H9 (cell line): Measurements from ENCODE around the gene MYH2. TPM values are rescaled to one million over a fixed set of nuclear protein-coding genes. Genes with fewer than 3 reads are reported as not detected.

Experiments used
- DNase-seq: peaks from one replicate; pipeline ENCODE4 v3.0.0-alpha.2; 2017
- H2AFZ ChIP-seq: one replicate; pipeline ENCODE4 v1.6.1; 2013; ENCODE audit warnings: mild to moderate bottlenecking, low read length, control low read depth, moderate library complexity
- H2AK5ac ChIP-seq: 2 replicates; pipeline ENCODE4 v1.6.1; 2013; ENCODE audit warnings: low read length, control low read depth, mixed read lengths; ENCODE audit not compliant: insufficient read length
- H2BK120ac ChIP-seq: one replicate; pipeline ENCODE4 v1.6.1; 2013; ENCODE audit warnings: low read depth, mild to moderate bottlenecking, low read length, control low read depth, inconsistent platforms; ENCODE audit not compliant: poor library complexity, severe bottlenecking
- H2BK12ac ChIP-seq: 2 replicates; pipeline ENCODE4 v1.6.1; 2013; ENCODE audit warnings: low read length, control low read depth, mixed read lengths, low read depth; ENCODE audit not compliant: insufficient read length
- H2BK15ac ChIP-seq: 2 replicates; pipeline ENCODE4 v1.6.1; 2013; ENCODE audit warnings: low read depth, low read length, control low read depth
- H2BK20ac ChIP-seq: one replicate; pipeline ENCODE4 v1.6.1; 2013; ENCODE audit warnings: low read depth, mild to moderate bottlenecking, low read length, control low read depth, inconsistent platforms; ENCODE audit not compliant: poor library complexity, severe bottlenecking
- H2BK5ac ChIP-seq: 2 replicates; pipeline ENCODE4 v1.6.1; 2013; ENCODE audit warnings: low read length, control low read depth, mixed read lengths; ENCODE audit not compliant: insufficient read length
- H3K14ac ChIP-seq: 2 replicates; pipeline ENCODE4 v1.6.1; 2013; ENCODE audit warnings: low read length, control low read depth; ENCODE audit not compliant: insufficient read depth
- H3K18ac ChIP-seq: 2 replicates; pipeline ENCODE4 v1.6.1; 2013; ENCODE audit warnings: low read depth, mild to moderate bottlenecking, mixed read lengths, low read length, control low read depth; ENCODE audit not compliant: insufficient read length
- H3K23ac ChIP-seq: 2 replicates; pipeline ENCODE4 v1.6.1; 2013; ENCODE audit warnings: low read length, control low read depth, mixed read lengths, low read depth; ENCODE audit not compliant: insufficient read length
- H3K23me2 ChIP-seq: 2 replicates; pipeline ENCODE4 v1.6.1; 2013; ENCODE audit warnings: low read depth, mild to moderate bottlenecking, mixed read lengths, low read length, control low read depth; ENCODE audit not compliant: insufficient read length, poor library complexity, severe bottlenecking
- H3K27ac ChIP-seq: 2 replicates; pipeline ENCODE4 v1.5.1; 2013; ENCODE audit warnings: low read length, control low read depth, mixed read lengths, low read depth; ENCODE audit not compliant: insufficient read length
- H3K27me3 ChIP-seq: 2 replicates; pipeline ENCODE4 v1.6.1; 2013; ENCODE audit warnings: low read length, control low read depth, inconsistent platforms; ENCODE audit not compliant: insufficient read depth
- H3K4ac ChIP-seq: 2 replicates; pipeline ENCODE4 v1.6.1; 2013; ENCODE audit warnings: low read depth, mild to moderate bottlenecking, control low read depth, inconsistent platforms, low read length, moderate library complexity
- H3K4me1 ChIP-seq: 2 replicates; pipeline ENCODE4 v1.6.1; 2013; ENCODE audit warnings: low read length, control low read depth, inconsistent platforms; ENCODE audit not compliant: insufficient read depth
- H3K4me2 ChIP-seq: 2 replicates; pipeline ENCODE4 v1.6.1; 2013; ENCODE audit warnings: low read length, control low read depth, mixed read lengths; ENCODE audit not compliant: insufficient read length, insufficient read depth
- H3K56ac ChIP-seq: 2 replicates; pipeline ENCODE4 v1.6.1; 2013; ENCODE audit warnings: low read depth, mild to moderate bottlenecking, mixed read lengths, low read length, control low read depth; ENCODE audit not compliant: insufficient read length
- H3K79me1 ChIP-seq: 2 replicates; pipeline ENCODE4 v1.6.1; 2013; ENCODE audit warnings: low read depth, mild to moderate bottlenecking, moderate library complexity, low read length, control low read depth, inconsistent platforms; ENCODE audit not compliant: insufficient read depth, poor library complexity, severe bottlenecking
- H3K79me2 ChIP-seq: 2 replicates; pipeline ENCODE4 v1.6.1; 2013; ENCODE audit warnings: low read length, control low read depth, inconsistent platforms; ENCODE audit not compliant: insufficient read depth
- H3K9ac ChIP-seq: 2 replicates; pipeline ENCODE4 v1.6.1; 2013; ENCODE audit warnings: low read length, control low read depth, mixed read lengths; ENCODE audit not compliant: insufficient read length; ENCODE audit errors: extremely low read depth
- H3K9me3 ChIP-seq: one replicate; pipeline ENCODE4 v1.6.1; 2013; ENCODE audit warnings: low read depth, low read length, inconsistent platforms; ENCODE audit not compliant: control insufficient read depth
- H3T11ph ChIP-seq: one replicate; pipeline ENCODE4 v1.6.1; 2013; ENCODE audit warnings: mild to moderate bottlenecking, low read length, control low read depth, inconsistent platforms
- H4K20me1 ChIP-seq: one replicate; pipeline ENCODE4 v1.6.1; 2013; ENCODE audit not compliant: control insufficient read depth, insufficient read length, insufficient read depth
- H4K5ac ChIP-seq: 2 replicates; pipeline ENCODE4 v1.6.1; 2013; ENCODE audit warnings: low read depth, mild to moderate bottlenecking, mixed read lengths, low read length, control low read depth; ENCODE audit not compliant: insufficient read length
- H4K8ac ChIP-seq: replicated peaks from 2 replicates; pipeline ENCODE4 v1.6.1; 2013; ENCODE audit warnings: low read length, control low read depth, mixed read lengths, low read depth; ENCODE audit not compliant: insufficient read length
- H4K91ac ChIP-seq: 2 replicates; pipeline ENCODE4 v1.6.1; 2013; ENCODE audit warnings: low read depth, mild to moderate bottlenecking, moderate library complexity, mixed read lengths, low read length, control low read depth; ENCODE audit not compliant: insufficient read length
- H3K27ac Mint-ChIP-seq, 3 experiments: 2 replicates in 2 of 3; 3 replicates in 1 of 3; pipeline ENCODE4 v1.8.0; 2020 to 2021; ENCODE audit warnings: mixed read lengths in 3 of 3, mild to moderate bottlenecking in 1 of 3, moderate library complexity in 1 of 3
- H3K27me3 Mint-ChIP-seq: 2 replicates; pipeline ENCODE4 v1.8.0; 2021; ENCODE audit warnings: low read depth, mild to moderate bottlenecking, moderate library complexity, mixed read lengths
- H3K36me3 Mint-ChIP-seq, 3 experiments: 2 replicates in 2 of 3; 3 replicates in 1 of 3; pipeline ENCODE4 v1.8.0; 2020 to 2021; ENCODE audit warnings: low read depth in 3 of 3, mixed read lengths in 3 of 3; ENCODE audit not compliant: insufficient read depth in 1 of 3
- H3K4me1 Mint-ChIP-seq, 2 experiments: 2 replicates each; pipeline ENCODE4 v1.8.0; 2020; ENCODE audit warnings: mixed read lengths in 2 of 2
- H3K4me3 Mint-ChIP-seq, 2 experiments: 2 replicates in 1 of 2; 3 replicates in 1 of 2; pipeline ENCODE4 v1.8.0; 2020 to 2021; ENCODE audit warnings: mild to moderate bottlenecking in 2 of 2, mixed read lengths in 2 of 2, moderate library complexity in 1 of 2
- H3K9me3 Mint-ChIP-seq, 2 experiments: 2 replicates in 1 of 2; 3 replicates in 1 of 2; pipeline ENCODE4 v1.8.0; 2020; ENCODE audit warnings: mild to moderate bottlenecking in 2 of 2, mixed read lengths in 2 of 2, moderate library complexity in 1 of 2
- CTCF ChIP-seq: fragments of 200-600 bp; sonication (generic); conservative IDR thresholded peaks from 3 replicates; pipeline ENCODE4 v1.8.0; 2021; ENCODE audit warnings: antibody characterized with exemption, mild to moderate bottlenecking
- WGBS: extraction: QIAGEN DNeasy Blood & Tissue Kit; methylation state at CpG from one replicate; pipeline ENCODE4 v1.1.7; 2013; ENCODE audit warnings: missing lambda C conversion rate, low lambda C conversion rate, mixed read lengths; ENCODE audit not compliant: insufficient read length; ENCODE audit errors: extremely low coverage; 5-methylcytosine and 5-hydroxymethylcytosine counted together
- total RNA-seq: library from RNA; stranded (reverse); gene quantifications from 2 replicates; pipeline ENCODE4 v1.2.1, GENCODE V29; 2021

The MYH2 gene
- total RNA-seq, 1 experiment from 2014 or later: 0.68 TPM

- Histone ChIP-seq H3K18ac (no peak overlapping the region), H2BK20ac (no peak overlapping the region), H3K4ac (no peak overlapping the region), H4K91ac (no peak overlapping the region), H2AFZ (no peak overlapping the region), H3T11ph (no peak overlapping the region), H3K23ac (no peak overlapping the region), H2BK120ac (no peak overlapping the region), H2BK5ac (no peak overlapping the region), H3K4me1 (no peaks in the 10 kb centered on the region), H3K9ac (no peak overlapping the region), H2BK15ac (no peak overlapping the region), H3K23me2 (no peaks in the 10 kb centered on the region), H4K5ac (no peak overlapping the region), H3K56ac (no peak overlapping the region), H2AK5ac (no peak overlapping the region), H4K8ac (no peak overlapping the region), H3K79me2 (no peaks in the 10 kb centered on the region), H3K14ac (no peak overlapping the region), H3K4me2 (no peak overlapping the region), H3K27me3 (no peaks in the 10 kb centered on the region), H4K20me1 (no peaks in the 10 kb centered on the region), H2BK12ac (no peak overlapping the region), H3K79me1 (no peaks in the 10 kb centered on the region), H3K27ac (no peak overlapping the region), H3K9me3 (no peaks in the 10 kb centered on the region)
- DNase-seq: no peak
- WGBS: no CpG with 5 or more reads among the region's 2 CpGs
- H3K4me3 Mint-ChIP-seq: no peak overlapping the region
- no peaks in the 10 kb centered on the region; the same call in 1 of the 2 replicates for H3K27me3 Mint-ChIP-seq
- H3K36me3 Mint-ChIP-seq: no peaks in the 10 kb centered on the region
- no peaks in the 10 kb centered on the region for H3K9me3 Mint-ChIP-seq
- H3K4me1 Mint-ChIP-seq: peaks cover 9% of the 10 kb centered on the region in 2 experiments
- TF ChIP-seq CTCF: no peak
- no peak overlapping the region for H3K27ac Mint-ChIP-seq
Observed at GRCh38 chr17:10512856-10513255, 36.6 kb downstream of the MYH2 start.
